H9 (cell line): ENCODE results near the gene PRDM11. TPM values are rescaled to one million over a fixed set of nuclear protein-coding genes. Genes with fewer than 3 reads are reported as not detected.

Source experiments
- DNase-seq: peaks from one replicate; pipeline ENCODE4 v3.0.0-alpha.2; 2017
- H2AFZ ChIP-seq: one replicate; pipeline ENCODE4 v1.6.1; 2013; ENCODE audit warnings: mild to moderate bottlenecking, low read length, control low read depth, moderate library complexity
- H2AK5ac ChIP-seq: 2 replicates; pipeline ENCODE4 v1.6.1; 2013; ENCODE audit warnings: low read length, control low read depth, mixed read lengths; ENCODE audit not compliant: insufficient read length
- H2BK120ac ChIP-seq: one replicate; pipeline ENCODE4 v1.6.1; 2013; ENCODE audit warnings: low read depth, mild to moderate bottlenecking, low read length, control low read depth, inconsistent platforms; ENCODE audit not compliant: poor library complexity, severe bottlenecking
- H2BK12ac ChIP-seq: 2 replicates; pipeline ENCODE4 v1.6.1; 2013; ENCODE audit warnings: low read length, control low read depth, mixed read lengths, low read depth; ENCODE audit not compliant: insufficient read length
- H2BK15ac ChIP-seq: 2 replicates; pipeline ENCODE4 v1.6.1; 2013; ENCODE audit warnings: low read depth, low read length, control low read depth
- H2BK20ac ChIP-seq: one replicate; pipeline ENCODE4 v1.6.1; 2013; ENCODE audit warnings: low read depth, mild to moderate bottlenecking, low read length, control low read depth, inconsistent platforms; ENCODE audit not compliant: poor library complexity, severe bottlenecking
- H2BK5ac ChIP-seq: 2 replicates; pipeline ENCODE4 v1.6.1; 2013; ENCODE audit warnings: low read length, control low read depth, mixed read lengths; ENCODE audit not compliant: insufficient read length
- H3K14ac ChIP-seq: 2 replicates; pipeline ENCODE4 v1.6.1; 2013; ENCODE audit warnings: low read length, control low read depth; ENCODE audit not compliant: insufficient read depth
- H3K18ac ChIP-seq: 2 replicates; pipeline ENCODE4 v1.6.1; 2013; ENCODE audit warnings: low read depth, mild to moderate bottlenecking, mixed read lengths, low read length, control low read depth; ENCODE audit not compliant: insufficient read length
- H3K23ac ChIP-seq: 2 replicates; pipeline ENCODE4 v1.6.1; 2013; ENCODE audit warnings: low read length, control low read depth, mixed read lengths, low read depth; ENCODE audit not compliant: insufficient read length
- H3K23me2 ChIP-seq: 2 replicates; pipeline ENCODE4 v1.6.1; 2013; ENCODE audit warnings: low read depth, mild to moderate bottlenecking, mixed read lengths, low read length, control low read depth; ENCODE audit not compliant: insufficient read length, poor library complexity, severe bottlenecking
- H3K27ac ChIP-seq: 2 replicates; pipeline ENCODE4 v1.5.1; 2013; ENCODE audit warnings: low read length, control low read depth, mixed read lengths, low read depth; ENCODE audit not compliant: insufficient read length
- H3K27me3 ChIP-seq: 2 replicates; pipeline ENCODE4 v1.6.1; 2013; ENCODE audit warnings: low read length, control low read depth, inconsistent platforms; ENCODE audit not compliant: insufficient read depth
- H3K4ac ChIP-seq: 2 replicates; pipeline ENCODE4 v1.6.1; 2013; ENCODE audit warnings: low read depth, mild to moderate bottlenecking, control low read depth, inconsistent platforms, low read length, moderate library complexity
- H3K4me1 ChIP-seq: 2 replicates; pipeline ENCODE4 v1.6.1; 2013; ENCODE audit warnings: low read length, control low read depth, inconsistent platforms; ENCODE audit not compliant: insufficient read depth
- H3K4me2 ChIP-seq: 2 replicates; pipeline ENCODE4 v1.6.1; 2013; ENCODE audit warnings: low read length, control low read depth, mixed read lengths; ENCODE audit not compliant: insufficient read length, insufficient read depth
- H3K56ac ChIP-seq: 2 replicates; pipeline ENCODE4 v1.6.1; 2013; ENCODE audit warnings: low read depth, mild to moderate bottlenecking, mixed read lengths, low read length, control low read depth; ENCODE audit not compliant: insufficient read length
- H3K79me1 ChIP-seq: 2 replicates; pipeline ENCODE4 v1.6.1; 2013; ENCODE audit warnings: low read depth, mild to moderate bottlenecking, moderate library complexity, low read length, control low read depth, inconsistent platforms; ENCODE audit not compliant: insufficient read depth, poor library complexity, severe bottlenecking
- H3K79me2 ChIP-seq: 2 replicates; pipeline ENCODE4 v1.6.1; 2013; ENCODE audit warnings: low read length, control low read depth, inconsistent platforms; ENCODE audit not compliant: insufficient read depth
- H3K9ac ChIP-seq: 2 replicates; pipeline ENCODE4 v1.6.1; 2013; ENCODE audit warnings: low read length, control low read depth, mixed read lengths; ENCODE audit not compliant: insufficient read length; ENCODE audit errors: extremely low read depth
- H3K9me3 ChIP-seq: one replicate; pipeline ENCODE4 v1.6.1; 2013; ENCODE audit warnings: low read depth, low read length, inconsistent platforms; ENCODE audit not compliant: control insufficient read depth
- H3T11ph ChIP-seq: one replicate; pipeline ENCODE4 v1.6.1; 2013; ENCODE audit warnings: mild to moderate bottlenecking, low read length, control low read depth, inconsistent platforms
- H4K20me1 ChIP-seq: one replicate; pipeline ENCODE4 v1.6.1; 2013; ENCODE audit not compliant: control insufficient read depth, insufficient read length, insufficient read depth
- H4K5ac ChIP-seq: 2 replicates; pipeline ENCODE4 v1.6.1; 2013; ENCODE audit warnings: low read depth, mild to moderate bottlenecking, mixed read lengths, low read length, control low read depth; ENCODE audit not compliant: insufficient read length
- H4K8ac ChIP-seq: replicated peaks from 2 replicates; pipeline ENCODE4 v1.6.1; 2013; ENCODE audit warnings: low read length, control low read depth, mixed read lengths, low read depth; ENCODE audit not compliant: insufficient read length
- H4K91ac ChIP-seq: 2 replicates; pipeline ENCODE4 v1.6.1; 2013; ENCODE audit warnings: low read depth, mild to moderate bottlenecking, moderate library complexity, mixed read lengths, low read length, control low read depth; ENCODE audit not compliant: insufficient read length
- H3K27ac Mint-ChIP-seq, 3 experiments: 2 replicates in 2 of 3; 3 replicates in 1 of 3; pipeline ENCODE4 v1.8.0; 2020 to 2021; ENCODE audit warnings: mixed read lengths in 3 of 3, mild to moderate bottlenecking in 1 of 3, moderate library complexity in 1 of 3
- H3K27me3 Mint-ChIP-seq: 2 replicates; pipeline ENCODE4 v1.8.0; 2021; ENCODE audit warnings: low read depth, mild to moderate bottlenecking, moderate library complexity, mixed read lengths
- H3K36me3 Mint-ChIP-seq, 3 experiments: 2 replicates in 2 of 3; 3 replicates in 1 of 3; pipeline ENCODE4 v1.8.0; 2020 to 2021; ENCODE audit warnings: low read depth in 3 of 3, mixed read lengths in 3 of 3; ENCODE audit not compliant: insufficient read depth in 1 of 3
- H3K4me1 Mint-ChIP-seq, 2 experiments: 2 replicates each; pipeline ENCODE4 v1.8.0; 2020; ENCODE audit warnings: mixed read lengths in 2 of 2
- H3K4me3 Mint-ChIP-seq, 2 experiments: 2 replicates in 1 of 2; 3 replicates in 1 of 2; pipeline ENCODE4 v1.8.0; 2020 to 2021; ENCODE audit warnings: mild to moderate bottlenecking in 2 of 2, mixed read lengths in 2 of 2, moderate library complexity in 1 of 2
- H3K9me3 Mint-ChIP-seq, 2 experiments: 2 replicates in 1 of 2; 3 replicates in 1 of 2; pipeline ENCODE4 v1.8.0; 2020; ENCODE audit warnings: mild to moderate bottlenecking in 2 of 2, mixed read lengths in 2 of 2, moderate library complexity in 1 of 2
- CTCF ChIP-seq: fragments of 200-600 bp; sonication (generic); conservative IDR thresholded peaks from 3 replicates; pipeline ENCODE4 v1.8.0; 2021; ENCODE audit warnings: antibody characterized with exemption, mild to moderate bottlenecking
- WGBS: extraction: QIAGEN DNeasy Blood & Tissue Kit; methylation state at CpG from one replicate; pipeline ENCODE4 v1.1.7; 2013; ENCODE audit warnings: missing lambda C conversion rate, low lambda C conversion rate, mixed read lengths; ENCODE audit not compliant: insufficient read length; ENCODE audit errors: extremely low coverage; 5-methylcytosine and 5-hydroxymethylcytosine counted together
- total RNA-seq: library from RNA; stranded (reverse); gene quantifications from 2 replicates; pipeline ENCODE4 v1.2.1, GENCODE V29; 2021

The PRDM11 gene
- total RNA-seq, 1 experiment from 2014 or later = 11.5 TPM

GRCh38 chr11:45209000-45209879, 62.8 kb downstream of the PRDM11 start:
- WGBS = no CpG with 5 or more reads among the region's 35 CpGs
- Histone ChIP-seq H3K56ac (no peak overlapping the region), H2BK120ac (no peak overlapping the region), H3K9ac (no peak overlapping the region), H2AFZ (no peak overlapping the region), H2BK15ac (no peak overlapping the region), H4K91ac (no peak overlapping the region), H2BK5ac (no peak overlapping the region), H3K27ac (no peak overlapping the region), H3T11ph (no peak overlapping the region), H2BK12ac (no peak overlapping the region), H3K79me1 (no peaks in the 10 kb centered on the region), H4K8ac (no peak overlapping the region), H3K4ac (no peak overlapping the region), H3K23ac (no peak overlapping the region), H4K5ac (no peak overlapping the region), H3K9me3 (no peaks in the 10 kb centered on the region), H3K4me2 (no peak overlapping the region), H4K20me1 (no peaks in the 10 kb centered on the region), H3K27me3 (no peaks in the 10 kb centered on the region), H2AK5ac (no peak overlapping the region), H3K23me2 (no peaks in the 10 kb centered on the region), H3K14ac (no peak overlapping the region), H2BK20ac (no peak overlapping the region), H3K4me1 (no peaks in the 10 kb centered on the region), H3K79me2 (no peaks in the 10 kb centered on the region), H3K18ac (no peak overlapping the region)
- H3K27me3 Mint-ChIP-seq = no peaks in the 10 kb centered on the region; the same call in none of the 2 replicates
- H3K4me3 Mint-ChIP-seq = peak overlapping the region in 1 of 2 experiments; percentile 40; a peak in 2 of 5 replicates
- no peak for TF ChIP-seq CTCF
- peaks cover 0 to 5% (median 4%) of the 10 kb centered on the region in 3 experiments; a peak in 4 of 7 replicates for H3K36me3 Mint-ChIP-seq
- peak overlapping the region in 2 of 3 experiments; percentile 49 to 86; a peak in 4 of 7 replicates for H3K27ac Mint-ChIP-seq
- no peak for DNase-seq
- H3K4me1 Mint-ChIP-seq = peaks cover 13 to 22% of the 10 kb centered on the region in 2 experiments
- no peaks in the 10 kb centered on the region for H3K9me3 Mint-ChIP-seq
